Muscle of arm (tissue), 12 donors: ENCODE results near the gene KLLN. TPM values are rescaled to one million over a fixed set of nuclear protein-coding genes. Genes with fewer than 3 reads are reported as not detected.
"Not testable (repeated sequence)": the region's sequence is repeated elsewhere in the genome, so short reads cannot be mapped to it uniquely, and the experiment has no call there.

ENCODE experiments used
- DNase-seq: peaks from one replicate; pipeline ENCODE4 v3.0.0-alpha.2; 2013
- polyA plus RNA-seq, 12 donors: library from polyadenylated mRNA; unstranded; fragments of 120-200 nt; gene quantifications; one replicate each; pipeline ENCODE4 v1.2.1, GENCODE V29; 2013; ENCODE audit not compliant: insufficient read length in 12 of 12

The KLLN gene
- polyA plus RNA-seq, 12 donors = 0.31 to 0.76 (median 0.42) TPM; not detected in 2

DNA sequence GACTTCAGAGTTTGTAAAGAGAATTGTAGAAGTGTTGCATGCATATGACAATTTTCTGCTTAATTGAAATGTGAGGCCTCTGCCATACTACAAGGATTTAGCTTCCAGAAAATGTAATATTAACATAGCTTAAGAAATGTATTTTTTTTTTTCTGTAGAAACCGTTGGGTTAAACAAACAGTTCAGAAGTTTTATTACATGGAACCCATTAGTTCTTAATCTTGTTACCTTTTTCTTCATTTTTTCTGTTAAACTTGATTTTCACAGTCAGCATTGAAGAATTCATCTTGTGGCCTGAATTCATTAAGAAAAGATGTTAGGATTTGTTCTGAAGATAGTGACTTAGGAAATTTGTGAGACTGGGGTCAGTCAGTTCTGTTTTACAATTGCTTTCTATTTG lies 4.9 kb upstream of the KLLN start:
- no peak for DNase-seq

DNA sequence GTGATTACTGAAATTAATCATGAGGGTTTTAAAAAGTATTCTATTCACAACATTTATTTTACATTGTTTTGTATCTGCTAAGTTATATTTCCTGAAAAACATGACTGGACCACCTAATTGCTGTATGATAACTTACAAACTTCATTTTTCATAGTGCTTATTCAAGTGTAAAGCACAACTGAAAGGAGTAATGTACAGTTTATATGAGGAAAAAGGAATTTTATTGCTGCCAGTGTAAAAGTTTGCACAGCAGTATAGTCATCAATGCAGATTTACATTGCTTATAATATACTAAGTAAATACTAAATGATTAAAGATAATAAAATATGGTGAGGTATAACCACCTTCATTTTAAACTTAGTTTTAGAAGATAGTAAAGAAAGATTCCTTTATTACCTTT lies 4.1 kb upstream of the KLLN start:
- no peak for DNase-seq

DNA sequence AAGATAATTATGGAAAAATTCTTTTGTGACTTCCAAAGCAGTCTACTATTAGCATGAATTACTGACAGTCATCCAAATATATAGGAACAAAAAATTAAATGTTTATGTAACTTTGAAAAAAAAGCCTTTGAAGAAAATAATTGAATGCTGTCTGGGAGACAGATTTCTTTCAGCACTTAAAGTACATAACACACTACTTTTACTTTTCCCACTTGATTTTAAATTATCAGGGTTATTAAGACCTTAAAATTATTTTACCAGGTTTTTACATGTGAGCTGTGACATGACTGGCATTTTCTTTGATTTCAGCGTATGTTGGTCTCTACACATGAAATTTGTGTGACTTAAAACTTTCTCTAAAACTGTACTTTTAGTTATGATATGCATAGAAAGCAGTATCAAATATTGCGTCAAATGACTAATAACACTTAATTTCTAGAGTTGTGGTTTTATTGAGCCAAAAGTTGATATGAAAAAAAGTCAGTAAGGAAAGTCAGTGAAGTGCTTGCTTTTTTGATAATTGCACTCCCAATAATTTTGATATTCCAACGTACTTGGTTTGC lies 3.2 kb upstream of the KLLN start:
- no peak for DNase-seq

DNA sequence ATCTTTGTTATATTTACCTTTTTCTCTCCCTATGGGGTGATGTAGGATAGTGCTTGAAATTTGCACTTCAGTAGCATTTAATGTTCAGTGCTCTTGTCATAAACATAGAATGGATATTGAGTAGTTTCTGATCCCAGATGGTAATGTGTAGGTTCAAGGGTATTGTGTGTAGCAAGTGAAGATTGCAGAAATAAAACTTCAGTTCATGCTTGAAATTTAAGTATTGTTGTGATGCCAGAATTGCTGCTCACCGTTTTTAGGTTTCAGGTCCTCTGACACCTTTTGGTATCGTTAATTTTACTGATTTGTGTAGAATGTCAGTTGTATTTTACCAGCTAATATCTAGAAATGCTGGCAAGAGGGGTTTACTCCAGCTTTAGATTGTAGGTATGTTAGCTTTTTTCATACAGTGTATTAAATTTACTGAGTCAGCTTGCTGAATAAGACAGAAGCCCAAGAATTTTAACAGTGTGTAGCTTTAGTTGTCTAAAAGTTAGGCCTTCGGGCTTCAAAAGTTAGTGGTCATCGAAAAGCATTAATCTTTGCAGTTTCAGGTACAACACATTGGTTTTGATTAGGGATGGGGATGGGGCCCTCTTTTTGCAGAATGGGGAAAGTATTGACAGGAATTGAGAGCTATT lies 2.0 kb upstream of the KLLN start:
- DNase-seq = no peak

DNA sequence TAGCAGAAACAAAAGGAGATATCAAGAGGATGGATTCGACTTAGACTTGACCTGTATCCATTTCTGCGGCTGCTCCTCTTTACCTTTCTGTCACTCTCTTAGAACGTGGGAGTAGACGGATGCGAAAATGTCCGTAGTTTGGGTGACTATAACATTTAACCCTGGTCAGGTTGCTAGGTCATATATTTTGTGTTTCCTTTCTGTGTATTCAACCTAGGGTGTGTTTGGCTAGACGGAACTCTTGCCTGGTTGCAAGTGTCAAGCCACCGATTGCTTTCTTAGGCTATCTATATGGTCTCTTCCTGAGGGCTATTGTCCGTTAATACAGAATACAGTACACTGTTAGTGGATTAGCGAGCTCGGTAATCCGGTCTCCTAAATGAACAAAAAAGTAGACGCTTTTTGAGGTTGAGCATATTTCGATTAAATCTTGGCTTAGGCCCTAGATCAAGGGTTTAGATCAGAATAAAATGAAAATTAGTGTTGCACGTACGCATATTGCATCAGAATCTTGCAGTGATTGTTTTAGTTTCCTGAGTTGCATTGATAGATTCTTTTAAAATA lies 1.2 kb upstream of the KLLN start:
- DNase-seq = peak; percentile 31

DNA sequence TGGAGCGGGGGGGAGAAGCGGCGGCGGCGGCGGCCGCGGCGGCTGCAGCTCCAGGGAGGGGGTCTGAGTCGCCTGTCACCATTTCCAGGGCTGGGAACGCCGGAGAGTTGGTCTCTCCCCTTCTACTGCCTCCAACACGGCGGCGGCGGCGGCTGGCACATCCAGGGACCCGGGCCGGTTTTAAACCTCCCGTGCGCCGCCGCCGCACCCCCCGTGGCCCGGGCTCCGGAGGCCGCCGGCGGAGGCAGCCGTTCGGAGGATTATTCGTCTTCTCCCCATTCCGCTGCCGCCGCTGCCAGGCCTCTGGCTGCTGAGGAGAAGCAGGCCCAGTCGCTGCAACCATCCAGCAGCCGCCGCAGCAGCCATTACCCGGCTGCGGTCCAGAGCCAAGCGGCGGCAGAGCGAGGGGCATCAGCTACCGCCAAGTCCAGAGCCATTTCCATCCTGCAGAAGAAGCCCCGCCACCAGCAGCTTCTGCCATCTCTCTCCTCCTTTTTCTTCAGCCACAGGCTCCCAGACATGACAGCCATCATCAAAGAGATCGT lies 690 bp upstream of the KLLN start:
- DNase-seq = peak; percentile 25

DNA sequence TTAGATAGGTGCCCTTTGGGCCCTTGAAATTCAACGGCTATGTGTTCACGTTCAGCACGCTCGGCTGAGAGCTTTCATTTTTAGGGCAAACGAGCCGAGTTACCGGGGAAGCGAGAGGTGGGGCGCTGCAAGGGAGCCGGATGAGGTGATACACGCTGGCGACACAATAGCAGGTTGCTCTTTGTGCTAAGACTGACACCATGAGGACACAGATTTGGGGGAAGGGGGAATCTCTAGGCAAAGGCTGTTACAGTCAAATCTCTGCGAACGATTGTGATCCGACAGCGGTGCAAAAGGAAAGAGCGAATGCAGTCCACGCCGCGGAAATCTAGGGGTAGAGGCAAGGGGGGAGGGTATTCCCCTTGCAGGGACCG lies 667 bp downstream of the KLLN start:
- no peak for DNase-seq

DNA sequence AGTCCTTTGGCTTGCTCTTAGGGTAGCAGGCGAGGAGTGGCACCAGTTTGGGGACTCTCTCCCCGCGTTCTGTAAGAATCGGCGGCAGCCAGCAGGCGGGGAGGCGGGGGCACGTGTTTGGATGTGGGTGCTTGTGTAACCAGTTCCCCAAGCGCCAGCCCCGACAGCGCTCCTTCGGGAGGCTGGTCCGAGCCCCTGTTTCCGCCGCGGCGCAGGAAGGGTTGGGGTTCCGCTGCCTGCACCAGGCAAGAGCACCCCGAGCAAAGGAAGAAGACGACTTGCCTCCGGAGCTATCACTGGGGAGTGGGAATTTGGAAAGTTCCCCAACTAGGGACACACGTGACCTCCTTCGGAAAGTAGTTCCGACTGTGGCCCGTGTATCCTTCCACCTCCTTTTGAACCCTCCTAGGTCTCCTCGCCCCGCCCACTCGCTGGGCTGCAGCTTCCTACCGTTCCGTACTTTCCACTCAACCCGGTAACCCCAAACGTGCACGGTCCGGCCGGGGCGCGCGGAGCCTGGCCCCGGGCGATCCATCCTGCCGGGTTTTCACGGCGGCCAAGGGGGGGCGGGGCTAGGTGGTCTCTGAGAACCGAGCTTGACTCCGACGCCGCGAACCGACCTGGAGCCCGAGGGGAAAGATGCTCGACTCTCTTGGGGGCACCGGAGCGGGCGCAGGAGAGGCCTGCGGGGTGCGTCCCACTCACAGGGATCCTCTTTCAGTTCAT lies 1.2 kb downstream of the KLLN start:
- DNase-seq = peak; percentile 97

DNA sequence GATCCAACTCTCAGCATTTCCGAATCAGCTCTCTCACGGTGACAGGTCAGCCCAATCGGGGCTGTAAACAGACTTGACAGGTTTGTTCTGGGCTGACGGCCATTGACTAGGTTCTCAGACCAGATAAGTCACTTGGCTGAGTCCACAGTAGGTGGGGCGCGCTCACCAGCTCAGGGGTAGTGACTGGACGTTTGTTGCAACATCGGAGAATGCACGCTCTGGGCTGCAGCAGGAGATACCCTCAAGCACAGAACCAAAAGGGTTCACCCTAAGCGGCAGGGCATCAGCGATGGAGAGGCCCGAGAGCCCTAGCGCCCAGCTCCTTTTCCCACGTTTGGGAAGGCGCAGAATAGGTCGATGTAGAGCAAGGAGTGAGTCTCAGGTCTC lies 1.8 kb downstream of the KLLN start:
- DNase-seq = no peak

DNA sequence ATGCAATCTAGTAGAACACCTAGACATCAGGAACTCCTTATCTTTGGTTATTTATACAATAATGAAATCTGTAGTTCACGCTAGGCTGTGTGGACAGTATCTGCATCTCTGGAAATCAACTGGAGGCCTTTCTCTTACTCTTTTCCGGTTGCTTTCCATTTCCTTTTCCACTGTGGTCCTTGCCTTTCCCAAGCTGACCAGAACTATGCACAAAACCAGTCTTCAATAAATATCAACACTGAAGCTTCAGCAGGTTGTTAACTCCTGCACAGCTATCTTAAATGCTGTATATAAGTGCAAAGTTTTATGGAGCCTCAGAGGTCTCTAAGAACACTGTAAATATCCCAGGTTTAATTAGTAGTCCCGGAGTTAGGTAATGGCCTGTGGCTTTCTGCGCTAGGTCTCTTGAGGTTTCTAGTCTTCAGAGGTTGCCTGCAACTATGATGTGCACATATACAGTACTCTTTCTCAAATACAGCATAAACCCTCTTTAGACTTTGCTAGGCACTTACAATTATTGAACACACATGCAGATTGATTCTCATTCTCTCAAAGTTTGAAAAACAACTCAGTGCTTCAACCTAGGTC lies 2.4 kb downstream of the KLLN start:
- no peak for DNase-seq

DNA sequence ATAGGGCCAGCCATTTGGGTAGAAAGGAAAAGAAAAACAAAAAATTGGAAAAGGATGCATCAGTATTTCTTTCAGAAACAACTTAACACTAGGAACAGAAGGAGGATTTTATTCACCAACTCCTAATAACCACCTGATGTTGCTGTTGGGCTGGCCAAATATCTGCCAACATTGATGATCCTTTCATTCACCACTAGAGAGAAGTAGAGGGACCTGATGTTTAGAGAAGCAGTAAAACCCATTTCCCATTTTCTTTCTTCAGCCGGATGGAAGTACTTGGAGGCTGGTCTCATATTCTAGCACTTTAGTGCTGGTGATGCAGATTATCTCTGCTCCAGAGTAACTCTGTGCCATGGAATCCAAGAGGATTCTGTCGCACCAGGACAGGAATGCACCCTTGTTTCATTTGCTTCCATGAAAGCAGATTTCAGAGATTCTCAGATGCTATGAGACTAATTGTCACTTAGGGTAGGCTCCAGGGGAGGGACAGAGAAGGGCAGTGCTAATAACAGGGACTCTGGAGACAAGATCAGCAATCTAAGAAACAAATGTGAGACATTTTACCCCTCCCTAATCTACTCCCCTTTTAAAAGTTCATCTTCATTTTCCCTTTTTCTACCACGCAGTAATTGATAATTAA lies 3.1 kb downstream of the KLLN start:
- peak; percentile 31 for DNase-seq

DNA sequence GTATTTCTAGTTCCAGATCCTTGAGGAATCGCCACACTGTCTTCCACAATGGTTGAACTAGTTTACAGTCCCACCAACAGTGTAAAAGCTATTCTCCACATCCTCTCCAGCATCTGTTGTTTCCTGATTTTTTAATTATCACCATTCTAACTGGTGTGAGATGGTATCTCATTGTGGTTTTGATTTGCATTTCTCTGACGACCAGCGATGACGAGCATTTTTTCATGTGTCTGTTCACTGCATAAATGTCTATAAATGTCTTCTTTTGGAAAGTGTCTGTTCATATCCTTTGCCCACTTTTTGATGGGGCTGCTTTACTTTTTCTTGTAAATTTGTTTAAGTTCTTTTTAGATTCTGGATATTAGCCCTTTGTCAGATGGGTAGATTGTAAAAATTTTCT lies 7.7 kb downstream of the KLLN start:
- not testable (repeated sequence) for DNase-seq

DNA sequence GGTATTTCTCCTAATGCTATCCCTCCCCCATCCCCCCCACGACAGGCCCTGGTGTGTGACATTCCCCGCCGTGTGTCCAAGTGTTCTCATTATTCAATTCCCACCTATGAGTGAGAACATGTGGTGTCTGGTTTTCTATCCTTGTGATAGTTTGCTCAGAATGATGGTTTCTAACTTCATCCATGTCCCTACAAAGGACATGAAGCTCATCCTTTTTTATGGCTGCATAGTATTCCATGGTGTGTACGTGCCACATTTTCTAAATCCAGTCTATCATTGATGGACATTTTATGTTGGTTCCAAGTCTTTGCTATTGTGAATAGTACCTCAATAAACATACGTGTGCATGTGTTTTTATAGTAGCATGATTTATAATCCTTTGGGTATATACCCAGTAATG lies 8.1 kb downstream of the KLLN start:
- DNase-seq = not testable (repeated sequence)

DNA sequence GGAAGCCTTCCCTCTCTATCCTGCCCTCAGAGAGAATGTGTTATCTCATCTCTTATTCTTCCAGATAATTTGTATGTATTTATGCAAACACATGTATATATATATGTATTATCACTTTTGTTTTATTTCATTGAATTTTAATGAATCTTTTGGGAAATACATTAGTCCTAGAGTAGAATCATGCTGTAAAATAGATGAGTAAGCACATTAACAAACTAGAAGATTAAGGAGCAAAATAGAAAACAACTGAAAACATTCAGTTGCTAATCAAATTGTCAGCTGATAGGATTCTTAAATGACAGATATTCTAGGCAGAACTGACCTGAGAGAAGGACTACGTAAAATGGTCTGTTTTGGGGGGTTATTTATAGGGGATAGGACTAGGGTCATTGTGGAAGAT lies 11.2 kb downstream of the KLLN start:
- DNase-seq = no peak

DNA sequence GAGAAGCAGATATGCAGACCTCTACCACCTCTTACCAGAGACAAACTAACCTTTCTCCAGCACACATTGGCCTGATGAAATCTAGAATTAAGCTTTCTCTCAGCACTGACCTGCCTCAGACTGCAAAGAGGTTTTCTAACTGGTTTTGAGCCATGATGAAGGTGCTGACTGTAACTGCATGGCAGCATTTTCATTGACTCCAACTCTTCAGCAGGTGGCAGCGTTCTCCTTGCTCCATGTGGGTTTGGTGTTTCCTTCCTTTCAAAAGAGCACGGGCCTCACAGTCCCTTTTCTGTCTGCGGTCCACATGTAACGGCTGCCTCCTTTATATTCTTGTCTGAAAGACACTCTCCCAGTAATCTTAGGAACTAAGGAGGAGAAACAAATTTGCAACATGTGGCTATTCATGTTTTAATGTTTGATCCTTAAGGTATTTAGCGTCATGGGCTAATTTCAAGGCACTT lies 12.6 kb downstream of the KLLN start:
- peak; percentile 52 for DNase-seq

DNA sequence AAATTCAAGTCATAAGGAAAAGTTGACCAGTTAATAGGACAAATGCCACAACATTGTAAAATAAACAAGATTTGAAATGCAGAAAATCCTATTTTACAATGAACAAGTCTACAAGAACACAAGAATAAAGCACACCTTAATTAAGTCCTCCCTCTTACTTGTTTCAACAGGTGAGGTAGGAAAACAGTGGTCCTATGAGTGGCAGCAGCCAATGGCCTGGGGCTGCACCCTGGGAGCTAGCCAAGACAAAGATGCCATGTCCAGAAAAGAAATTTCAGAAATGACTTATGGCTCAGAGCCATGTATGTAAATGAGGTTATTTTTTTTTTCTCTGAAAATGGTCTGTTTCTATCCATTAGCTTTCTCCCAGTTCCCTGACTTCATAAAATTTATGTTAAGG lies 14.3 kb downstream of the KLLN start:
- DNase-seq = no peak

DNA sequence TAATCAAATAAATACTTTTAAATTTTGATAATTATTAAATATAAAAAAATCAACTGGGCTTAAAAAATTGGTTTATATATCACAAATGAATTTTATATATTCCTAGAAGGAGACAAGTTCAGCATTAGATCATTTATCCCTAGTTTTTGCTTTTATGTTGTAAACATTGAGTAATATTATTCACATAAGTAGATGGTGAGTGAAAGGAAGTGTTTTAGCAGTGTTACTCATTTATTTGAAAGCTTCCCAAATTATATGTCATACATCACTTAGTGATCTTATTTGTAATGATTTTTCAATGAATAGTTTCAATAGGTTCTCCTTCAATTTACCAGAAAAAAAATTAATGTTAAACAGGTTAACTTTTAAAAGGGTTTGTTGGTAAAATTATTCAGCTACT lies 15.8 kb downstream of the KLLN start:
- no peak for DNase-seq

DNA sequence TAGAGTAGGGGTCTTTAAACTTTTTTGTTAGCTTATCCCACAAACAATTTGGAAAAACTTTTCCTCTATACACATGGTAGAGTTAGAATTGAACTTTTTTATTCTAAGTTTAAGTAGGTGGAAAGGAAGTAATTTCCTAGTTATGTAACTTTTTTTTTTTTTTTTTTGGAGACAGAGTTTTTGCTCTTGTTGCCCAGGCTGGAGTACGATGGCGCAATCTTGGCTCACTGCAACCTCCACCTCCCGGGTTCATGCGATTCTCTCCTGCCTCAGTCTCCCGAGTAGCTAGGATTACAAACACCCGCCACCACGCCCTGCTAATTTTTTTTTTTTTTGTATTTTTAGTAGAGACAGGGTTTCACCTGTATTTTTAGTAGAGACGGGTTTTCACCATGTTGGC lies 16.6 kb downstream of the KLLN start:
- not testable (repeated sequence) for DNase-seq

DNA sequence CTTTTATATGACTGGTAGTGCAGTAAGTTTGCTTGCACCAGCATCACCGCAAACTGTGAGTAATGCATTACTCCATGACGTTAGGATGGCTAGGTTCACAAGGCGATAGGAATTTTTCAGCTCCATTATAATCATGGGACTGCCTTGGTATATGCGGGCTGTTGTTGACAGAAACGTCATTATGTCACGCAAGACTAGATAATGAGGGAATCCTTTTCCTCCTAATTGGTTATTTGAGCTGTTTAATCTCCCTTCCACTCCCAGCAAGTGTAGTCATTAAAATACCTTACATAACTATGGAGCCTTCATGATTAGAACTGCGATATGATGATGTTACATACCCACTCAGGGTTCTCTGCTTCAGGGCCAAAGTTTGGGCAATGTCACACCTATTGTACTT lies 17.3 kb downstream of the KLLN start:
- no peak for DNase-seq

DNA sequence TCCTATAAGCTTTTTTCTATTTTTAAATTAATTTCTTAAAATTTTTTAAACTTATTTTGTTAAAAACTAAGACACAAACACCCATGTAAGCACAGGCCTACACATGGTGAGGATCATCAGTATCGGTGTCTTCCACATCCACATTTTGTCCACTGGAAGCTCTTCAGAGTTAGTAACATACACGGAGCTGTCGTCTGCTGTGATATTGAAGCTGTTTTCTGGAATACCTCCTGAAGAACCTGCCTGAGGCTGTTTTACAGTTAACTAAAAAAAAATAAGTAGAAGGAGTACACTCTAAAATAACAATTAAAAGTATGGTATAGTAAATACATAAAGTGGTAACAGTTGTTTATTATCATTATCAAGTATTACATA lies 17.7 kb downstream of the KLLN start:
- DNase-seq = no peak

DNA sequence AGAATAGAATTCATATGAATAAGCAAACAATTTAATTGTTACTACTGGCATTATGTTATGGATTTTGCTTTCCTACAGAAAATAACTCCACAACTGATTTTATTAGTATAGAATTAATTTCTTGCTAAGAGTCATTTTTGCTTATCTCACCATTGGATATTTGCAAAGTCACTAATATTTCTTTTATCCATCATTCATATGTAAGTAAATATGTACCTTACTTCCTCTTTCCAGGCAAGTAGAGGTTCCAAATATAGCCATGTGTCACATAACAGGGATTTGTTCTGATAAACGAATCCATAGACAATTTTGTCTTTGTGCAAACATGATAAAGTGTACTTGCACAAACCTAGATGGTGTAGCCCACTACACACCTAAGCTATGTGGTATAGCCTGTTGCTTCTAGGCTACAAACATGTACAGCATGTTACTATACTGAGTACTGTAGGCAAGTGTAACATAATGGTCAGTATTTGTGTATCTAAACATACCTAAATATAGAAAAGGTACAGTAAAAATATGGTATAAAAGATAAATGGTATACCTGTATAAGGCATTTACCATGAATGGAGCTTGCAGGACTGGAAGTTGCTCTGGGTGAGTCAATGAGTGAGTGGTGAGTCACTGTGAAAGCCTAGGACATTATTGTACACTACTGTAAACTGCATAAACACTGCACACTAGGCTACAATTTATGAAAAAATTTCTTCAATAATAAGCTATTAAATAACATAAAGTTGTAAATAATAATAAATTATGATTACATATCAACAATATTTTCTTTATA lies 18.3 kb downstream of the KLLN start:
- DNase-seq = no peak
